Dedifferentiated amniotic fluid mesenchymal stem cell (primary cell): ENCODE data around the gene DNAJB8.

ENCODE experiments used
- DNase-seq: peaks from one replicate; pipeline ENCODE4 v3.0.0-alpha.2; 2016; ENCODE audit errors: extremely low spot score

DNAJB8 gene

DNA sequence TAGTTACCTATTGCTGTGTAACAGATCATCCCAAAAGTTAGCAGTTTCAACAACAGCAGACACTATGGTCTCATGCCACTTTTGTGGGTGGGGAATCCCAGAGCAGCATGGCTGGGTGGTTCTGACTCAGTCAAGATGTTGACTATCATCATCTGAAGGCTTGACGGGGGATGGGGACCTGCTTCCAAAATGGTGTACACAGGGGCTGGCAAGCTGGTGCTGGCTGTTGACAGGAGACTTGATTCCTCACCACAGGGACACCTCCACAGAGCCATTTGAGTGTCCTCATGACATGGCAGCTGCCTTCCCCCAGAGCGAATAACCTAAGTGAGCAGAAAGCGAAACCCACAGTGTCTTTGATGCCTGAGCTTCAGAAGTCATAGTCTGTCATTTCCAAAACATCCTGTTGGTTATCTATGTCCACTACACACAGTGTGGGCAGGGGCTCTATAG lies 19.1 kb downstream of the DNAJB8 start:
- DNase-seq = no peak

DNA sequence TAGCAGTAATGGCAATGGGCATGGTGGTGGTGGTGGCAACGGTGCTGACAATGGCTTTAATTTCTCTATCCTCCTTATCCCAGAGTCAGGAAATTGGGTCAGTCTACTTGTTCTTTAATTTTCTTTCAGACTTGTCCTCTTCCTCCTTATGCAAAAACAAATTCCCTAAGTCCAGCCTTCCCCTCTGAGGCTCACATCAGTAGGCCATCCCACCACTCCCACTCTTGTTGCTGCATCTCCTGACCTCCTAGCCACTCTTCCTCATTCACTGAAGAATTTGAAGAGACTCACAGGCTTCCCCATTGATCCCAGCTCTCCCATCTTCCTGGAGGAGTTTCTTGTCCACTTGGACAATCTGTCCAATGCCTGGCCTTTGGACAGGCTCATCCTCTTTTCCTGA lies 19.9 kb downstream of the DNAJB8 start:
- DNase-seq = no peak

DNA sequence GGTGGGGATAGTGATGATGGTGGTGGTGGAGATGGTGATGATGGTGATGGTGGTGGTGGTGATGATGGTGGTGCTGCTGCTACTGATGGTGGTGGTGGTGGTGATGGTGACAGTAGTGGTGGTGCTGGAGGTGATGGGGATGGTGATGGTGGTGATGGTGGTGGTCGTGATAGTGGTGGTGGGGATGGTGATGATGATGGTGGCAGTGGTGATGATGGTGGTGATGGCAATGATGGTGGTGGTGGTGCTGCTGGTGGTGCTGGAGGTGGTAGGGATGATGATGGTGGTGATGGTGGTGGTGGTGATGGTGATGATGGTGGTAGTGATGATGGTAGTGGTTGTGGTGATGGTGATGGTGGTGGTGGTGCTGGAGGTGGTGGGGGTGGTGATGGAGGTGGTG lies 21.3 kb downstream of the DNAJB8 start:
- no peak for DNase-seq

GRCh38 chr3:128443771-128444170 lies 22.9 kb downstream of the DNAJB8 start:
- DNase-seq = no peak

DNA sequence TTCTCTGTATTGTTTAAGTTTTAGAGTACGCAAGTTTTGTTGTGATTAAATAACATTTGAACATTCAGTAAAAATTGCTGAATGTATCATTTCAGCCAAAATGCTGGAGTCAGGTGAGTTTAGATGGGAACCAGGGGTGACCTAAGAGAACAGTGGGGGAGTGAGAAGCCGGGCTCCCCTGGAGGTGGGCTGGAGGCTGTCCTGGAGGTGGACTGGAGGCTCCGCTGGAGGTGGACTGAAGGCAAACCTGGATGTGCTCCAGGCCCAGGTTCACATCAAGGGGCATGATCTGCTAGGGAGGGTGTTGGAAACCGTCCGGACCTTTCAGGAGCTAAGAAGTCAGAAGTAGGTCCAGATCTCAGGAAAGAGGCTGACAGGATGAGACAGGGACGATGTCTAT lies 23.7 kb downstream of the DNAJB8 start:
- no peak for DNase-seq

- DNase-seq = no peak
These were observed 24.6 kb downstream of the DNAJB8 start for GRCh38 chr3:128442070-128442469.

- DNase-seq = peak; percentile 38
These were observed 27.5 kb downstream of the DNAJB8 start for GRCh38 chr3:128439226-128439625.

DNA sequence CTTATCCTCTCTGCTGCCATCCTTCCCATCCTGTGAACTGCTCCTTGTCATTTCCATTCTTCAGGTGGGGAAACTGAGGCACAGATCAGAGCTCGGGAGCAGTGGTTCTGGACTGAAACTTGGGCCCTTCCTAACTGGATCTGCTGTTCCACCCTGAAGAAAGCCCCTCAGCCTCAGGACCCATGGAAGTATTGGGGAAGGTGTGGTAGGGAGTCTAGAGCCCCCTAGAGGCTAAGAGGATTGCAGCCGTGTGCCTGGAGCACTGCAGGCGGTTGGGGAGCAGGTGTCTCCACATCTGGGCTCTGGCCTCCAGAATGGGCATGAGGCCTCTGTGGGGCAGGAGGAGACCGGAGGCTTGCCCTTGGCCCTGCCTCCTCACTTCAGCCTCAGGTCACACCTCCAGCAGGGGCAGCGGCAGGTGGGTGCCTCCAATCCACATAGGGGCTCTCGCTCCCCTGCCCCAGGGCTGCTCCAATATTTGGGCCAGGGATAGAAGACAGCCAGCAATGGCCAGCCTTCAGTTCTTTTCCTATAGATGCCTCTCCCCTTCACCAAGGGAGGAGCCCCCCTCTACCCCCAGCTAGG lies 28.1 kb downstream of the DNAJB8 start:
- DNase-seq = no peak

DNA sequence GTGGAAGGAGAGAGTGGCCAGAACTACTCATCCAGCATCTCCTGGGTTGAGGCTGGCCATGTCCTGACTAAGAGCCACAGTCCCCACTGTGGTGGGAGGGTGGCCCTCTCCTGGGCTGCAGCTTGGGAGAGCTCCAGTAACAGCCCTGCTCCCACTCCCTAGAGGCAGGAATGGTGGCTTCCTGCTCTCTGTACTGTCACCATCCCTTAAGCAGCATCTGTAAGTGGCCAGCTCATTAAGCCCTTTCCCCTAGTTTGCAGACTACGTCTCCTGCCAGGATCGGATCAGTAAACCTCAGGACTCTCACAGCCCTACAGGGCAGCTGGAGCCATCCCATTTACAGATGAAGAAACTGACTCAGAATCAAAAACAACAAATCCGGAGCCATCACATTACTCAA lies 30.5 kb downstream of the DNAJB8 start:
- DNase-seq = no peak

- no peak for DNase-seq
These were observed 31.1 kb downstream of the DNAJB8 start for GRCh38 chr3:128435561-128435960.

GRCh38 chr3:128435058-128435457 lies 31.6 kb downstream of the DNAJB8 start:
- DNase-seq = no peak

DNA sequence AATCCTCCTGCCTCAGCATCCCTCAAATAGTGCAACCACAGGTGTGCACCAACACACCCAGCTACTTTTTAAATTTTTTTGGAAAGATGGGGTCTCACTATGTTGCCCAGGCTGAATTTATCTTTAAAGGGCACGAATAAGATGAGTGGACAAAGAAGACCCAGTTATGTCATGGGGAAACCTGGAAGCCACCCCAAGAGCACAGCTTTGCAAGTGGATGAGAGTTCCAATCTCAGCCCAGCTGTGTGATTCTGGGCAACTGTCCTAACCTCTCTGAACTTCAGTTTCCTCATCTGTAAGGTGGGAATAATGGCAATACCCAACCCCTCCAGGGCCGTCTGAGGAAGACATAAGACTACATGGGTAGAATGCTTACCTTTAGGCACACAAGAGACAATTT lies 32.2 kb downstream of the DNAJB8 start:
- no peak for DNase-seq

DNA sequence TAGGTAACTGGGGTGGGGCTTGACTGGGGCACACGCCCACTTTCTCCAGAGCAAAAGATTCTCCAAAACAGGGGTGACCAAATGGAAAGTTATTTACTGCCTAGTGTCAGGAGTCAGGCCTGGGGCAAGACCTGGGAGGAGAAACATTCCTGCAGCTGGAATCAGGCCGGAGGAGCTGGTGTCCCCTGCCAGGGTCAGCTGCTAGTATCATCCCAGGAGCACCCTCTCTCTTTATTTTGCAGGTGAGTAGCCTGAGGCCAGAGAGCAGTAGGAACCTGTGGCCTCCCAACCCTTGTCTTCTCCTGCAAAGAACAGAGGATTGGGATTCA lies 32.9 kb downstream of the DNAJB8 start:
- DNase-seq = no peak

GRCh38 chr3:128432971-128433836 lies 33.5 kb downstream of the DNAJB8 start:
- no peak for DNase-seq

DNA sequence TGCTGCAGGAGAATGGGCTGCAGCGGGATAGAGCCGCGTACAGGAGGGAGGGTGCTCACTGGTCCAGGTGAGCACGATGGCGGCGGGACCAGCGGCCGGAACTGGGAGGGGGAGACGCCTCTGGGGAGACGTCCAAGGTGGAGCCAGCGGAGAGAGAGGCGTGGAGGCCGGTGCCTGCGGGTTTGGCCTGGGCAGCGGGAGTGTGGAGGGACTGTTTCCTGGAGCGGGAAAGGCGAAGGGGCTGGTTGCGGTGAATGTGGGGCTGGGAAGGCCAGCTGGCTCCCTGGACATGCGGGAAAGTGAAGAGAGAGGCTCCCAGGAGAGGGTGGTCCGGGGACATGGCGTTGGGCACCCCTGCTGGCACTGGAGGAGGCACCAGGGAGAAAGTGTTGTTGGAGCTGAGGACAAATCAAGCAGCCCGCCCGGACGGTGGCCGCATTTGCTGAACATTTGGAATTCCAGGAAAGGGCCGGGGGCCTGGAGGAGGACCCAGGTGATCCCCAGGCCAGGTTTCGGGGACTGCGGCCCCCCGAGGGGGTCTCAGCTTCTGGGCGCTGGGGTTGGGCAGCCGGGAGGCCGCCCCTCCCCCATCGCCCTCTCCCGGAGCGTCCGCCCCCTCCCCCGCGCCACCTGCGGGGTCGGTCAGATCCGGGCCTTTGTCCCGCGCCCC lies 34.3 kb downstream of the DNAJB8 start:
- DNase-seq = no peak

- DNase-seq = no peak
These were observed 34.8 kb downstream of the DNAJB8 start for GRCh38 chr3:128431803-128432300.

DNA sequence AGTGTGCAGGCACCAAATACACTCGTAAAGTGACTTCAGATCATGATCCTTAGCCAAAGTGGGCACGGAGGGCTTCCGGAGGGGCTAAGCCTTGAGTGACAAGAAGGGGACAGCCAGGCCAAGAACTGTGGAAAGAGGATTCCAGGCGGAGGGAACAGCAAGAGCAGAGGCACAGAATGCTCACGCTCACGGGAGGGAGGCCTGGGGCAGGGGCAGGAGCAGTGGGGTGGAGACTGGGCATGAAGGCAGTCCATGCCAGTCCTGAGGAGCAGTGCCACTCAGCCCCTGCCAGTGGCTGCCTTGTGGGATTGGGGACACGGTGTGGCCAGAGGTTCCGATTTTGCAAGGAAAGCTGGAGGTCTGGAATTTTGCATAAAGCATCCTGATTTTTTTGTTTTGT lies 36.0 kb downstream of the DNAJB8 start:
- no peak for DNase-seq

DNA sequence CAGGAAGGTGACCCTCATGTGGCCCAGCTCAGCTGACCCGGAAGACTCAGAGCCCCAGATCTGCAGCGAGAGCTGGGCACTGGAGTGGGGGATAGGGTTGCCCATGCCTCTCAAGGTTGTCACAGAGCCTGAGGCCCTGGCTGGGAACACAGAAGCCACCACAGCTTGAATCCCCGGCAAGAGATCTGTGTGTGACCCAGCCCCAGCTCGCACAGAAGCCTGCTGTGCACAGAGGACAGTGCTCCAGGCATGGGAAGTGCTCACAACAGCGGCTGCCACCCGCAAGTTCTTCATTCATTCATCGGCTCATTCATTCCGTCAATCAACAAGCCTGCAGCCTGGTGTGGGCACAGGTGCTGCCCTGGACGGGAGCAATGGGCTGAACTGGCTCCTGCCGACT lies 36.4 kb downstream of the DNAJB8 start:
- no peak for DNase-seq

DNA sequence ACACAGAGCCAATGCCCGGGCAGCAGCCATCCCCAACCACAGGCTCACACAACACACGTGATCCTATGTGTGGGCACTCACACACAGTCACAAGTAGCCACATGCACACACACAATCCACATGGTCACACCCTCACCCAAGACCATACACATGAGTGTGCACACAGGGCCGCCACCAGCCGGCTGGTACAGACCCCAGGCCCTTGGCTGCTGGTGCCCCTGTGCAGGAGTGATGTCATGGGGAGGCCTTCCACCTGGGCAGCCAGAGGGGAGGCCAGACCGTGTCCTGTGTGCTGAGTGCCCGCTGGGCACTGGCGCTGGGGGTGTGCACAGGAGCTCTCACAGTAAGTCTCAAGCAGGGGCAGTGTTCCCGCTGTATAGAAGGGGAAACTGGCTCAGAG lies 36.9 kb downstream of the DNAJB8 start:
- no peak for DNase-seq

- no peak for DNase-seq
These were observed 37.4 kb downstream of the DNAJB8 start for GRCh38 chr3:128429275-128429674.

GRCh38 chr3:128427872-128428822 lies 38.5 kb downstream of the DNAJB8 start:
- no peak for DNase-seq
